Measurements from ENCODE around the gene MED19.
A peak's percentile ranks its signal among the peaks of the same experiment; 100 is the strongest.

DNA sequence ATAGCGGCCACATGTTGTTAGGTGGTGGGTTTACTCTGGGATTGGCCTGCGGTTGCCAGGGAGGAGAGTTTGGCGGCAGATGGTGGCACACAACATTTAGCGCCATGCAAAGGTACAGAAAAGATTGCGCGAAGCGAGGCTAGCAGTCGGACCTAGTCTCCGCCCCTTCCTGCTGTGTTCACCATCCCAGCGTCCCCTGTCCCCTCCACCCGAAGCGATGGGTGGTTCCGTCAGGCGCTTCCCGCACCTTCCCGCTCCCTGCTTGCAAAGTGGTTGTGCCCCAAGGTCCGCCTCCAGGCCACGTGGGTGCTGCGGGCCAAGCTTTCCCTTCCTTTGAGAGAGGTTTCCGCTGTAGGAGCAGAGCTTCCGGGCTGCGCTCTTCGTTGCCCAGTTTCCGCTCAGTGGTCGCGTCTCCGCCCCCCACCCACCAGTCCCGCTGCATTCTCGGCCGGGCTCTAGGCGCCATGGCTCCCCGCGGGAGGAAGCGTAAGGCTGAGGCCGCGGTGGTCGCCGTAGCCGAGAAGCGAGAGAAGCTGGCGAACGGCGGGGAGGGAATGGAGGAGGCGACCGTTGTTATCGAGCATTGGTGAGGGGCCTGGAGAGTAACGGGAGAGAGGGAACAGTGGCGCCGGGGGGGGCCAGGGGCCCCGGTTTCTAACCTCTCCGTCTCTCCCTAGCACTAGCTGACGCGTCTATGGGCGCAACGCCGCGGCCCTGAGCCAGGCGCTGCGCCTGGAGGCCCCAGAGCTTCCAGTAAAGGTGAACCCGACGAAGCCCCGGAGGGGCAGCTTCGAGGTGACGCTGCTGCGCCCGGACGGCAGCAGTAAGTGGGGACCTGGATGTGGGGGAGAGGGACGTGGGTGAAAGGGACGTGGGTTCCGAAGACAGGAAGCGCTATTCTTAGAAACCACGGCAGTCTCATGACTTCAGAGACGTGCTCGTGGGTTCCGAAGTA is 29.4 kb upstream of the MED19 start, which contains the start of gene SELENOH:
- TF ChIP-seq CTCF (IDR thresholded peaks at IDR 0.05) (peak in 2 of 4 experiments; percentile 4 to 13), POLR2AphosphoS5 (IDR thresholded peaks at IDR 0.05) (peak; percentile 98)
